Kidney epithelial cell (primary cell): ENCODE measurements around the gene LRRC74B. TPM values are rescaled to one million over a fixed set of nuclear protein-coding genes. Genes with fewer than 3 reads are reported as not detected.
"Not testable (repeated sequence)": the region's sequence is repeated elsewhere in the genome, so short reads cannot be mapped to it uniquely, and the experiment has no call there.

Experiments used
- DNase-seq: peaks from one replicate; pipeline ENCODE4 v3.0.0-alpha.2; 2010; ENCODE audit warnings: low read depth
- H3K27me3 ChIP-seq: 2 replicates; pipeline ENCODE4 v1.6.0; 2011; ENCODE audit warnings: low read length; ENCODE audit not compliant: control insufficient read depth, insufficient read depth
- H3K36me3 ChIP-seq: 2 replicates; pipeline ENCODE4 v1.5.1; 2011; ENCODE audit warnings: low read length; ENCODE audit not compliant: control insufficient read depth, insufficient read depth
- H3K4me3 ChIP-seq: 2 replicates; pipeline ENCODE4 v1.5.1; 2011; ENCODE audit warnings: low read depth, mild to moderate bottlenecking, control low read depth, low read length
- total RNA-seq: library from RNA; depleted of rRNA; stranded (reverse); fragments of >200 nt; gene quantifications from 2 replicates; pipeline ENCODE4 v1.2.3, GENCODE V29; 2015
- TF ChIP-seq, protein P1 (sequence below): IDR thresholded peaks from 2 replicates; pipeline ENCODE4 v1.5.1; 2011; ENCODE audit warnings: mild to moderate bottlenecking, moderate library complexity, low read length, control low read depth, inconsistent platforms; ENCODE audit not compliant: insufficient read depth, poor library complexity, severe bottlenecking

The LRRC74B gene
- total RNA-seq, 1 donor from 2014 or later = not detected

DNA sequence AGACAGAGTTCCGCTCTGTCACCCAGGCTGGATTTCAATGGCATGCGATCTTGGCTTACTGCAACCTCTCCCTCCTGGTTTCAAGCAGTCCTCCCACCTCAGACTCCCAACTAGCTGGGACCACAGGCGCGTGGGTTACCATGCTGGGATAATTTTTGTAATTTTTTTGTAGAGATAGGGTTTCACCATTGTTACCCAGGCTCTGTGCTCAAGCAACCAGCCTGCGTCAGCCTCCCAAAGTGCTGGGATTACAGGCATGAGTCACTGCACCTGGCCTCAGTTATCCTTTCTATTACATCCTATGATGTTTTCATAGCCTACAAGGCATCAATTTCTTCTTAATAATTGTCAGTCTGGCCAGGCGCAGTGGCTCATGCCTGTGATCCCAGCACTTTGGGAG, 36.5 kb downstream of the LRRC74B start:
- Histone ChIP-seq H3K4me3 (no peak overlapping the region), H3K27me3 (peaks cover 2% of the 10 kb centered on the region), H3K36me3 (no peaks in the 10 kb centered on the region)
- TF ChIP-seq, protein P1, sequence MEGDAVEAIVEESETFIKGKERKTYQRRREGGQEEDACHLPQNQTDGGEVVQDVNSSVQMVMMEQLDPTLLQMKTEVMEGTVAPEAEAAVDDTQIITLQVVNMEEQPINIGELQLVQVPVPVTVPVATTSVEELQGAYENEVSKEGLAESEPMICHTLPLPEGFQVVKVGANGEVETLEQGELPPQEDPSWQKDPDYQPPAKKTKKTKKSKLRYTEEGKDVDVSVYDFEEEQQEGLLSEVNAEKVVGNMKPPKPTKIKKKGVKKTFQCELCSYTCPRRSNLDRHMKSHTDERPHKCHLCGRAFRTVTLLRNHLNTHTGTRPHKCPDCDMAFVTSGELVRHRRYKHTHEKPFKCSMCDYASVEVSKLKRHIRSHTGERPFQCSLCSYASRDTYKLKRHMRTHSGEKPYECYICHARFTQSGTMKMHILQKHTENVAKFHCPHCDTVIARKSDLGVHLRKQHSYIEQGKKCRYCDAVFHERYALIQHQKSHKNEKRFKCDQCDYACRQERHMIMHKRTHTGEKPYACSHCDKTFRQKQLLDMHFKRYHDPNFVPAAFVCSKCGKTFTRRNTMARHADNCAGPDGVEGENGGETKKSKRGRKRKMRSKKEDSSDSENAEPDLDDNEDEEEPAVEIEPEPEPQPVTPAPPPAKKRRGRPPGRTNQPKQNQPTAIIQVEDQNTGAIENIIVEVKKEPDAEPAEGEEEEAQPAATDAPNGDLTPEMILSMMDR = no peak
- no peak for DNase-seq

DNA sequence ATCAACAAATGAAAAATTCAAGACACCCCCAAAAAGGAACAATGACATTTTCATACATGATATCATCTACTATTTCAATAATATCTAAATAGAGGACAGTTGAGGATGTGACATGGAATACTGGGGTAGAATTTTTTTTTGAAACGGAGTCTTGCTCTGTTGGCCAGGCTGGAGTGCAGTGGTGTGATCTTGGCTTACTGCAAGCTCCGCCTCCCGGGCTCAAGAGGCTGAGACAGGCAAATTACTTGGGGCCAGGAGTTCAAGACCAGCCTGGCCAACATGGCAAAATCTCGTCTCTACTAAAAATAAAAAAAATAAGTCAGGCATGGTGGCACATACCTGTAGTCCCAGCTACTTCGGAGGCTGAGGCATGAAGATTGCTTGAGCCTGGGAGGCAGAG, 41.4 kb downstream of the LRRC74B start:
- DNase-seq = no peak
- H3K27me3 ChIP-seq = no peaks in the 10 kb centered on the region
- H3K36me3 ChIP-seq = no peaks in the 10 kb centered on the region
- no peak overlapping the region for H3K4me3 ChIP-seq
- TF ChIP-seq, protein P1 = no peak

DNA sequence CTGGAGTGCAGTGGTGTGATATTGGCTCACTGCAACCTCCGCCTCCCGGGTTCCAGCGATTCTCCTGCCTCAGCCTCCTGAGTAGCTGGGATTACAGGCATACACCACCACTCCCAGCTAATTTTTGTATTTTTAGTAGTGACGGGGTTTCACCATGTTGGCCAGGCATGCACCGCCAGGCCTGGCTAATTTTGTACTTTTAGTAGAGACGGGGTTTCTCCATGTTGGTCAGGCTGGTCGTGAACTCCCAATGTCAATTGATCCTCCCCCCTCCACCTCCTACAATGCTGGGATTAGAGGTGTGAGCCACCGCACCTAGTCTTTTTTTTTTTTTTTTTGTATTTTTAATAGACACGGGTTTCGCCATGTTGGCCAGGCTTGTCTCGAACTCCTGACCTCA, 42.2 kb downstream of the LRRC74B start:
- not testable (repeated sequence) for H3K36me3 ChIP-seq, H3K27me3 ChIP-seq, H3K4me3 ChIP-seq, DNase-seq

DNA sequence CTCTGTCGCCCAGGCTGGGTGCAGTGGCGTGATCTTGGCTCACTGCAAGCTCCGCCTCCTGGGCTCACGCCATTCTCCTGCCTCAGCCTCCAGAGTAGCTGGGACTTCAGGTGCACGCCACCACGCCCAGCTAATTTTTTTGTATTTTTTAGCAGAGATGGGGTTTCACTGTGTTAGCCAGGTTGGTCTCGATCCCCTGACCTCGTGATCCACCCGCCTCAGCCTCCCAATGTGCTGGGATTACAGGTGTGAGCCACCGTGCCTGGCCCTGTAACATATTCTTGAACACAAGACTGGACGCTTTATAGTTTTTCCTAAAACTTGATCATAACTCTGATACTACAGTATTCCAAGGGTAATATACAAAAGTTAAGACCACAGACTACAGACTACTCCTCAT, 45.5 kb downstream of the LRRC74B start:
- not testable (repeated sequence) for H3K4me3 ChIP-seq, DNase-seq, H3K36me3 ChIP-seq, H3K27me3 ChIP-seq

DNA sequence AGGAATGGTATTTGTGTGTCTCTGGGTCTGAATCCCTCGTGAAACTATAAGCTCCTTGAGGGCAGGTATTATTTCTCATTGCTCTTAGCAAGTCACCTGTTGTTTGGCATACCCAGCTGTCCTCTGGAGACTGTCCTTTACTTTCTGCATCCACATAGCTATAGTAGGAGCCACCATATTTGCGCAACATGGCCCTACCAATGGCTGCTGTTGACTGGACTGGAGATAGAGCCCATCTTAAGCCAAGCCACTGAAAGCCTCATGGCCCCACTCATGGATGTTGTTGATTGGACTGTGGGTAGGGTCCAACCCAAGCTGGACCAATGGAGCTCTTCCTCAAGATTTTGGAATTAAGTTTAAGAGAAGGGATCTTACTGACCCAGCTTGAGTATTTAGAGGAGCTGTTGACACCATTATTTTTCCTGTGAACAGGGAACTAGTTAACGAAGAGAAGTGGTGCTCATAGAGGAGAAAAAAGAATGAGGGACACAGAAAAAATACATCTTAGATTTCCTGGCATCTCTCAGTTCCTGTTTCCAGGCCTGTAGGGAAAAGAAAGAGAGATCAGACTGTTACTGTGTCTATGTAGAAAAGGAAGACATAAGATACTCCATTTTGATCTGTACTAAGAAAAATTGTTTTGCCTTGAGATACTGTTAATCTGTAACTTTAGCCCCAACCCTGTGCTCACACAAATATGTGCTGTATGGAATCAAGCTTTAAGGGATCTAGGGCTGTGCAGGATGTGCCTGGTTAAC, 47.2 kb downstream of the LRRC74B start:
- peaks cover 3% of the 10 kb centered on the region for H3K27me3 ChIP-seq
- H3K4me3 ChIP-seq = no peak overlapping the region
- no peaks in the 10 kb centered on the region for H3K36me3 ChIP-seq
- TF ChIP-seq, protein P1 = no peak
- DNase-seq = no peak

DNA sequence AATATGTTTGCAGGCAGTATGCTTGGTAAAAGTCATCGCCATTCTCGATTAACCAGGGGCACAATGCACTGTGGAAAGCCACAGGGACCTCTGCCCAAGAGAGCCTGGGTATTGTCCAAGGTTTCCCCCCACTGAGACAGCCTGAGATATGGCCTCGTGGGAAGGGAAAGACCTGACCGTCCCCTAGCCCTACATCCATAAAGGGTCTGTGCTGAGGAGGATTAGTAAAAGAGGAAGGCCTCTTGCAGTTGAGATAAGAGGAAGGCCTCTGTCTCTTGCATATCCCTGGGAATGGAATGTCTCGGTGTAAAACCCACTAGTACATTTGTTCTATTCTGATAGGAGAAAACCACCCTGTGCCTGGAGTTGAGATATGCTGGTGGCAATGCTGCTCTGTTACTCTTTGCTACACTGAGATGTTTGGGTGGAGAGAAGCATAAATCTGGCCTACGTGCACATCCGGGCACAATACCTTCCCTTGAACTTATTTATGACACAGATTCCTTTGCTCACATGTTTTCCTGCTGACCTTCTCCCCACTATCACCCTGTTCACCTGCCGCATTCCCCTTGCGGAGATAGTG, 47.9 kb downstream of the LRRC74B start:
- DNase-seq, H3K36me3 ChIP-seq, H3K27me3 ChIP-seq, H3K4me3 ChIP-seq: not testable (repeated sequence)

DNA sequence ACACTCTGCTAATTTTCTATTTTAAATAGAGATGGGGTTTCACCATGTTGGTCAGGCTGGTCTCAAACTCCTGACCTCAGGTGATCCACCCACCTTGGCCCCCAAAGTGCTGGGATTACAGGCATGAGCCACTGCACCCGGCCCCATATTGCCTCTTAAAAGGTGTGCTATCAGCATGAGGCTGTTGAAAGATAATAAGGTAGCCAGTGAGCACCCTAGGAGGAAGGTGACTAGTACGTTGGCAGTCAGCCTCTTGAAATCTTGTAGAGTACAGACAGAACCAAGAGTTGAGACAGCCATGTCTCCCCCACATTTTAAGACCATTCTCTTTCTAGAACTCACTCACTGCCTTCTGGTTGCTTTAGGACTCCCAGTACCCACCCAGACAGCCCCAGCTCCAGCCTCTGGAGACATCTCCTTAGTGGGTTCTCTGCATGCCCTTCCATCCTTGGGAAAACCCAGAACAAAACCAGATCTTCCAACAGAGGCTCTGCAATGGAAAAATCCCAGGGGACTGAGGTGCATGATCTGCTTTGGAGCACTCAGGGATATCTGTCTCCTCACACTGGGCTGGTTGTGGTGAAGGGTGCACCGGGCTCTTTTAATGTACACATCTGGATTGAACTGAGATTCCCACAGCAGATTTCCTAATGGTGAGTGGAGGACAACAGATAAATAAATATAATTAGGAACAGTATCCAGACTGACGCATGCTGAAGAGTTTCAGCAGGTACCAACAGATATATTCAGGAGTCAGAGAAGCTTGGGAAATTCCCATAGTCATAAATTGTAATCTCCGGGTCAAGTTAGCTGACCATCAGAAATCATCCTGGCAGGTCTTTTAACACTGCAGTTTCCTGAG, 49.4 kb downstream of the LRRC74B start:
- H3K27me3 ChIP-seq = peaks cover 3% of the 10 kb centered on the region
- TF ChIP-seq, protein P1 = no peak
- DNase-seq = no peak
- H3K4me3 ChIP-seq = no peak overlapping the region
- no peaks in the 10 kb centered on the region for H3K36me3 ChIP-seq
